ENCODE results near the gene ZMIZ1.

GRCh38 chr10:79161557-79161956 lies 92.8 kb downstream of the ZMIZ1 start:
- TF ChIP-seq, protein P1, sequence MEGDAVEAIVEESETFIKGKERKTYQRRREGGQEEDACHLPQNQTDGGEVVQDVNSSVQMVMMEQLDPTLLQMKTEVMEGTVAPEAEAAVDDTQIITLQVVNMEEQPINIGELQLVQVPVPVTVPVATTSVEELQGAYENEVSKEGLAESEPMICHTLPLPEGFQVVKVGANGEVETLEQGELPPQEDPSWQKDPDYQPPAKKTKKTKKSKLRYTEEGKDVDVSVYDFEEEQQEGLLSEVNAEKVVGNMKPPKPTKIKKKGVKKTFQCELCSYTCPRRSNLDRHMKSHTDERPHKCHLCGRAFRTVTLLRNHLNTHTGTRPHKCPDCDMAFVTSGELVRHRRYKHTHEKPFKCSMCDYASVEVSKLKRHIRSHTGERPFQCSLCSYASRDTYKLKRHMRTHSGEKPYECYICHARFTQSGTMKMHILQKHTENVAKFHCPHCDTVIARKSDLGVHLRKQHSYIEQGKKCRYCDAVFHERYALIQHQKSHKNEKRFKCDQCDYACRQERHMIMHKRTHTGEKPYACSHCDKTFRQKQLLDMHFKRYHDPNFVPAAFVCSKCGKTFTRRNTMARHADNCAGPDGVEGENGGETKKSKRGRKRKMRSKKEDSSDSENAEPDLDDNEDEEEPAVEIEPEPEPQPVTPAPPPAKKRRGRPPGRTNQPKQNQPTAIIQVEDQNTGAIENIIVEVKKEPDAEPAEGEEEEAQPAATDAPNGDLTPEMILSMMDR (IDR thresholded peaks at IDR 0.05) = no peak
- TF ChIP-seq ZFX (IDR thresholded peaks at IDR 0.05; ENCODE audit: borderline replicate concordance) = no peak
